Activated B cell treated with CpG ODN at 0.5 μM for 24 hours (primary cell): ENCODE results near the gene MSH4. TPM values are rescaled to one million over a fixed set of nuclear protein-coding genes. Genes with fewer than 3 reads are reported as not detected.
"Not testable (repeated sequence)": the region's sequence is repeated elsewhere in the genome, so short reads cannot be mapped to it uniquely, and the experiment has no call there.

Experiments used
- ATAC-seq: fragments of 200-7000 bp; cut with Tn5 transposase; one replicate; pipeline ENCODE4 v1.10.0; 2021; ENCODE audit warnings: low read depth, mild to moderate bottlenecking, moderate library complexity
- CTCF ChIA-PET: fragments of 350-600 bp; sonication (Branson Sonifier 250); formaldehyde crosslinking; loops from one replicate; lab custom pipeline; 2021; ENCODE audit warnings: antibody characterized with exemption; lab: Charles Lee
- POLR2A ChIA-PET: fragments of 350-600 bp; sonication (Branson Sonifier 250); formaldehyde crosslinking; loops from one replicate; lab custom pipeline; 2021; ENCODE audit warnings: antibody characterized with exemption; lab: Charles Lee
- DNase-seq: peaks from one replicate; pipeline ENCODE4 v3.0.0; 2022
- H3K27ac Mint-ChIP-seq: one replicate; pipeline ENCODE4 v1.8.0; 2020; ENCODE audit warnings: mixed read lengths
- H3K27me3 Mint-ChIP-seq: one replicate; pipeline ENCODE4 v1.8.0; 2021; ENCODE audit warnings: mixed read lengths
- H3K36me3 Mint-ChIP-seq: one replicate; pipeline ENCODE4 v1.8.0; 2021; ENCODE audit warnings: low read depth, mixed read lengths
- H3K4me1 Mint-ChIP-seq: one replicate; pipeline ENCODE4 v1.8.0; 2021; ENCODE audit warnings: mixed read lengths
- H3K4me3 Mint-ChIP-seq: one replicate; pipeline ENCODE4 v1.8.0; 2020; ENCODE audit warnings: mild to moderate bottlenecking, mixed read lengths
- H3K9me3 Mint-ChIP-seq: one replicate; pipeline ENCODE4 v1.8.0; 2020; ENCODE audit warnings: mixed read lengths
- intact Hi-C: fragments of 100-400 bp; cut with micrococcal nuclease; formaldehyde crosslinking; loops from one replicate; pipeline ENCODE4 v1.15.1; 2024
- total RNA-seq: library from RNA; stranded (reverse); gene quantifications from 2 replicates; pipeline ENCODE4 v1.2.3, GENCODE V29; 2022
- TF ChIP-seq, protein P1 (sequence below): fragments of 200-600 bp; IDR thresholded peaks from one replicate; pipeline ENCODE4 v1.8.0; 2022; ENCODE audit warnings: antibody characterized with exemption, mild to moderate bottlenecking

Gene MSH4
- total RNA-seq, 1 donor from 2014 or later, result 1.4 TPM

DNA sequence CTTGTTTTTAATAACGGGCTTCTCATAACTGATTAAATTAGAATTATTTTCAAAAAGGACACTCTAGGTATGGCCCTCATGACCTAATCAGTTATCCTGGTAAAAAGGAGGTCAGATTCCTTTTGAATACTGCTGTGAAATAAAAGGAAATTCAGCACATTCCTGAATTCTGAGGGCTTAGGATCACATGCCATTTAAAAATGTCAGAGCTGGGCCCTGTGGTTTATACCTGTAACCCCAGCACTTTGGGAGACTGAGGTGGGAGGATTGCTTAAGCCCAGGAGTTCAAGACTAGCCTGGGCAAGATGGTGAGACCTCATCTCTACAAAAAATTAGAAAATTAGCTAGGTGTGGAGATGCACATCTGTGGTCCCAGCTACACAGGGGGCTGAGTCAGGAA is 28.7 kb upstream of the MSH4 start:
- DNase-seq (no peak), ATAC-seq (no peak)
- CTCF ChIA-PET, result no interaction called here
- TF ChIP-seq, protein P1, sequence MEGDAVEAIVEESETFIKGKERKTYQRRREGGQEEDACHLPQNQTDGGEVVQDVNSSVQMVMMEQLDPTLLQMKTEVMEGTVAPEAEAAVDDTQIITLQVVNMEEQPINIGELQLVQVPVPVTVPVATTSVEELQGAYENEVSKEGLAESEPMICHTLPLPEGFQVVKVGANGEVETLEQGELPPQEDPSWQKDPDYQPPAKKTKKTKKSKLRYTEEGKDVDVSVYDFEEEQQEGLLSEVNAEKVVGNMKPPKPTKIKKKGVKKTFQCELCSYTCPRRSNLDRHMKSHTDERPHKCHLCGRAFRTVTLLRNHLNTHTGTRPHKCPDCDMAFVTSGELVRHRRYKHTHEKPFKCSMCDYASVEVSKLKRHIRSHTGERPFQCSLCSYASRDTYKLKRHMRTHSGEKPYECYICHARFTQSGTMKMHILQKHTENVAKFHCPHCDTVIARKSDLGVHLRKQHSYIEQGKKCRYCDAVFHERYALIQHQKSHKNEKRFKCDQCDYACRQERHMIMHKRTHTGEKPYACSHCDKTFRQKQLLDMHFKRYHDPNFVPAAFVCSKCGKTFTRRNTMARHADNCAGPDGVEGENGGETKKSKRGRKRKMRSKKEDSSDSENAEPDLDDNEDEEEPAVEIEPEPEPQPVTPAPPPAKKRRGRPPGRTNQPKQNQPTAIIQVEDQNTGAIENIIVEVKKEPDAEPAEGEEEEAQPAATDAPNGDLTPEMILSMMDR, result no peak
- H3K27me3 Mint-ChIP-seq, result no peaks in the 10 kb centered on the region
- H3K4me1 Mint-ChIP-seq, result no peaks in the 10 kb centered on the region
- no peak overlapping the region for H3K4me3 Mint-ChIP-seq
- H3K27ac Mint-ChIP-seq, result no peak overlapping the region
- H3K36me3 Mint-ChIP-seq, result peaks cover 8% of the 10 kb centered on the region
- POLR2A ChIA-PET, result interaction anchor here (1.2 kb wide), 1 partner anchor 18 kb away, joined by 5 read pairs; the partner anchor contains the start of gene RABGGTB
- intact Hi-C loops, result no loop called here
- H3K9me3 Mint-ChIP-seq, result no peaks in the 10 kb centered on the region

DNA sequence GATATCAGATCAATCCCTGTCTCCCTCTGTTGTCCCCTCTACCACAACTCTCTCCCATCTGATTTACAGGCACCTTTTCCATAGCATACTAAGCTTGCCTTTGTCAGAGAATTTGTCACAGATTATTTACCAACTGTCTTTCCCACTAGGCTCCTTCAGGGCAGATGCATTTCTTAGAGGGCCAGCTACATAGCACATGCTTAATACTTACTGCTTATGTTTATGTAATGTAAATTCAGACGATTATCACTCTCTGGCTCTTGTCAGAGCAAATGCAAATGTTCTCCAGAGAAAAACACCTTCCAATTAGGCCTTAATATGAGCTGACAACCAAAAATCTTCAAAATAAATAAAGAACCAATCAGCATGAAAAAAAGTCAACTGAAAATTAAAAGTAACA is 25.9 kb upstream of the MSH4 start:
- ATAC-seq (no peak), DNase-seq (no peak)
- no peaks in the 10 kb centered on the region for H3K4me1 Mint-ChIP-seq
- no peak overlapping the region for H3K4me3 Mint-ChIP-seq
- H3K27ac Mint-ChIP-seq, result no peak overlapping the region
- peaks cover 2% of the 10 kb centered on the region for H3K36me3 Mint-ChIP-seq
- no peaks in the 10 kb centered on the region for H3K27me3 Mint-ChIP-seq
- no peaks in the 10 kb centered on the region for H3K9me3 Mint-ChIP-seq
- intact Hi-C loops, result no loop called here
- POLR2A ChIA-PET, result interaction anchor here (0.7 kb wide), 1 partner anchor 15 kb away, joined by 3 read pairs; the partner anchor contains the start of gene RABGGTB
- CTCF ChIA-PET, result no interaction called here
- TF ChIP-seq, protein P1, result no peak

DNA sequence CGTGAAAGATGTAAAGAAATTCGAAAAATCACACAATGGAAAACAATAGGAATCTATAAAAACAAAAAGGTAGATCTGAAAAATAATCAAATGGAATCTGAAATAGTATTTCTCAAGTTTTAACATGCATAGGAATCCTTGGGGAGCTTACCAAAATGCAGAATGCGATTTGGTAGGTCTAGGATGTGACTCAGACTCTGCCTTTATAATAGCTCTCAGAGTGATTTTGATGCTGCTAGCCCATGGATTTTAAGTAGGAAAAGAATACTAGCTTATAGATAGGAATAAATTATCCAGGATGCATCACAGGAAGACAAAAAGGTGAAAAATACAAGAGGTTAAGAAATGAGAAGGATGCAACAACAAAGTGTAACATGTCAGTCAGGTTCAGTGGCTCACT is 24.7 kb upstream of the MSH4 start:
- H3K27me3 Mint-ChIP-seq, result no peaks in the 10 kb centered on the region
- H3K4me3 Mint-ChIP-seq, result no peak overlapping the region
- peaks cover 2% of the 10 kb centered on the region for H3K36me3 Mint-ChIP-seq
- no peak for ATAC-seq
- no peak for DNase-seq
- ChIA-PET POLR2A (no interaction called here), CTCF (no interaction called here)
- H3K4me1 Mint-ChIP-seq, result no peaks in the 10 kb centered on the region
- intact Hi-C loops, result no loop called here
- no peaks in the 10 kb centered on the region for H3K9me3 Mint-ChIP-seq
- TF ChIP-seq, protein P1, result no peak
- H3K27ac Mint-ChIP-seq, result no peak overlapping the region

DNA sequence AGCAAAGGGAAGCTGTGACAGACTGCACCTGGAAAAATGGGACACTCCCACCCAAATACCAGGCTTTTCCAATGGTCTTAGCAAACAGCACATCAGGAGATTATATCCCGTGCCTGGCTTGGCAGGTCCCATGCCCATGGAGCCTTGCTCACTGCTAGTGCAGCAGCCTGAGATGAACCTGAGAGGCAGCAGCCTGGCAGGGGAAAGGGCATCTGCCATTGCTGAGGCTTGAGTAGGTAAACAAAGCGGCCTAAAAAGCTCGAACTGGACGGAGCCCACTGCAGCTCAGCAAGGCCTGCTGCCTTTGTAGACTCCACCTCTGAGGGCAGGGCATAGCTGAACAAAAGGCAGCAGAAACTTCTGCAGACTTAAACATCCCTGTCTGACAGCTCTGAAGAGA is 18.9 kb upstream of the MSH4 start:
- ATAC-seq, H3K36me3 Mint-ChIP-seq, H3K4me1 Mint-ChIP-seq, CTCF ChIA-PET, H3K4me3 Mint-ChIP-seq, H3K9me3 Mint-ChIP-seq, H3K27me3 Mint-ChIP-seq, intact Hi-C loops, H3K27ac Mint-ChIP-seq, DNase-seq: not testable (repeated sequence)
- POLR2A ChIA-PET, result interaction anchor here (2.3 kb wide), 1 partner anchor 9 kb away, joined by 8 read pairs; the partner anchor contains the start of gene RABGGTB

DNA sequence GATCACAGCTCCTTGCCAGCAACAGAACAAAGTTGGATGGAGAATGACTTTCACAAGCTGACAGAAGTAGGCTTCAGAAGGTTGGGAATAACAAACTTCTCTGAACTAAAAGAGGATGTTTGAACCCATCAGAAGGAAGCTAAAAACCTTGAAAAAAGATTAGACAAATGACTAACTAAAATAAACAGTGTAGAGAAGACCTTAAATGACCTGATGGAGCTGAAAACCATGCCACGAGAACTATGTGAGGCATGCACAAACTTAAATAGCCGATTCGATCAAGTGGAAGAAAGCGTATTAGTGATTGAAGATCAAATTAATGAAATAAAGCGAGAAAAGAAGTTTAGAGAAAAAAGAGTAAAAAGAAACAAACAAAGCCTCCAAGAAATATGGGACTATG is 18.0 kb upstream of the MSH4 start:
- not testable (repeated sequence) for H3K27ac Mint-ChIP-seq

DNA sequence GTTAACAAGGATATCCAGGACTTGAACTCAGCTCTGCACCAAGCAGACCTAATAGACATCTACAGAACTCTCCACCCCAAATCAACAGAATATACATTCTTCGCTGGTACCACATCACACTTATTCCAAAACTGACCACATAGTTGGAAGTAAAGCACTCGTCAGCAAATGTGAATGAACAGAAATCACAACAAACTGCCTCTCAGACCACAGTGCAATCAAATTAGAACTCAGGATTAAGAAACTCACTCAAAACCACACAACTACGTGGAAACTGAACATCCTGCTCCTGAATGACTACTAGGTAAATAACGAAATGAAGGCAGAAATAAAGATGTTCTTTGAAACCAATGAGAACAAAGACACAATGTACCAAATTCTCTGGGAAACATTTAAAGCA is 16.5 kb upstream of the MSH4 start:
- H3K27ac Mint-ChIP-seq, result not testable (repeated sequence)
- intact Hi-C loops, result loop anchor here (10.0 kb wide), 2 partner anchors 165 to 515 kb away; partner anchors contain the start of gene SLC44A5

More for the DNA sequence above, 18.0 kb upstream of the MSH4 start:
- ATAC-seq, intact Hi-C loops, POLR2A ChIA-PET, H3K4me3 Mint-ChIP-seq, H3K27me3 Mint-ChIP-seq, DNase-seq, CTCF ChIA-PET, H3K4me1 Mint-ChIP-seq, H3K36me3 Mint-ChIP-seq, H3K9me3 Mint-ChIP-seq: not testable (repeated sequence)

DNA sequence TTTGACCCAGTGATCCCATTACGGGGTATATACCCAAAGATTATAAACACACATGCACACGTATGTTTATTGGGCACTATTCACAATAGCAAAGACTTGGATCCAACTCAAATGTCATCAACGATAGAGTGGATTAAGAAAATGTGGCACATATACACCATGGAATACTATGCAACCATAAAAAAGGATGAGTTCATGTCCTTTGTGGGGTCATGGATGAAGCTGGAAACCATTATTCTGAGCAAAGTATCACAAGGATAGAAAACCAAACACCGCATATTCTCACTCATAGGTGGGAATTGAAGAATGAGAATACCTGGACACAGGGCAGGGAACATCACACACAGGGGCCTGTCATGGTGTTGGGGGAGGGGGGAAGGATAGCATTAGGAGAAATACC is 12.8 kb upstream of the MSH4 start:
- H3K27me3 Mint-ChIP-seq, H3K9me3 Mint-ChIP-seq, CTCF ChIA-PET, ATAC-seq, DNase-seq: not testable (repeated sequence)
- Mint-ChIP-seq H3K36me3 (peaks cover 29% of the 10 kb centered on the region), H3K4me3 (peak overlapping the region; percentile 76), H3K4me1 (peaks cover 42% of the 10 kb centered on the region), H3K27ac (peak overlapping the region; percentile 97)
- intact Hi-C loops, result loop anchor here (10.0 kb wide), 2 partner anchors 169 to 519 kb away; partner anchors contain the start of gene SLC44A5
- POLR2A ChIA-PET, result interaction anchor here (1.3 kb wide), 1 partner anchor 53 kb away, joined by 3 read pairs; no protein-coding TSS in a partner anchor

More for the DNA sequence above, 16.5 kb upstream of the MSH4 start:
- CTCF ChIA-PET, DNase-seq, ATAC-seq, H3K36me3 Mint-ChIP-seq, H3K4me3 Mint-ChIP-seq, H3K27me3 Mint-ChIP-seq, POLR2A ChIA-PET, H3K9me3 Mint-ChIP-seq: not testable (repeated sequence)
- H3K4me1 Mint-ChIP-seq, result peaks cover 13% of the 10 kb centered on the region
